ENCODE results near the gene NTM. TPM values are rescaled to one million over a fixed set of nuclear protein-coding genes. Genes with fewer than 3 reads are reported as not detected.

NTM gene
- total and polyA plus RNA-seq, 9 donors: 0.16 to 8.5 (median 0.55) TPM; not detected in 3

DNA sequence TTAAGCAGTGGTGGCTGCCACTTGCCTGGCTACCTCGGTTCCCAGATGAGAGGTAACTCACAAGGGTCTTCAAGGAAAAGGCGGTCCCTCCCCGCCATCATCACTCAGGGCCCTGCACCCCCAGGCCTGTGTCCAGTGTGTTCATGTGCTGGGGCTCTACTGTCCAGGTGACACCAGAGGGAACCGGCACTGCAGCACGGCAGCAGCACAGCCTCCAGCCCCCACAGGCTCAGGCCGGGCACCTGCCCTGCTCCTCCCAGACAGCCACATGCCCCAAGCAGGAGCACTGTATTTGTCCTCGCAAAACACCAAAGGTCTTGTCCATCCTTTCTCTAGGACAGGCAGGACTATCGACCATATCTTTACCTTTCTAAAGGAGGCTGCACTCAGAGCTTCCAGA lies 982.1 kb downstream of the NTM start:
- DNase-seq: no peak
- WGBS, 3 donors: 87 to 94% (median 91%) methylated on average over 8 of the region's 8 CpGs

DNA sequence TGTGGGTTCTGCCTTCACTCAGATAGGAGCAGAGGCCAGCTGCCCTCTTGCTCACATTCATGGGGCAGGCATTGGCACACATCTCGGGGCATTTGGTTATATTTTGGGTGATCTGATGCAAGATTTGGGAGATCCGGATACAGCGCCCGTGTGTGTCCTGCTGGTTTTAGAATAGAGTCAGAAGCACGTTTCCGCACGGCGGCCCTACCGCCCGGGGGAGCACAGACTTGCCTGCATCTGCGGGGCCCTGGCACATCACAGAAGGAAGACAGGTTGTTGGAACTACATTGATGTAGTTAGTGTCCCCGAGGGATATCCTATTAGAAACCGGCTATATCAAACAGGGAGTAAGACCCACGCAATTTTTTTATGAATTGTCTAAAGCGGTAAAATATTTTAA lies 982.8 kb downstream of the NTM start:
- no peak for DNase-seq
- intact Hi-C loops (cut with DNase I): no loop called here
- TF ChIP-seq POLR2A (IDR thresholded peaks at IDR 0.05): no peak
- no peak for TF ChIP-seq EP300 (IDR thresholded peaks at IDR 0.05)
- TF ChIP-seq, protein P1, sequence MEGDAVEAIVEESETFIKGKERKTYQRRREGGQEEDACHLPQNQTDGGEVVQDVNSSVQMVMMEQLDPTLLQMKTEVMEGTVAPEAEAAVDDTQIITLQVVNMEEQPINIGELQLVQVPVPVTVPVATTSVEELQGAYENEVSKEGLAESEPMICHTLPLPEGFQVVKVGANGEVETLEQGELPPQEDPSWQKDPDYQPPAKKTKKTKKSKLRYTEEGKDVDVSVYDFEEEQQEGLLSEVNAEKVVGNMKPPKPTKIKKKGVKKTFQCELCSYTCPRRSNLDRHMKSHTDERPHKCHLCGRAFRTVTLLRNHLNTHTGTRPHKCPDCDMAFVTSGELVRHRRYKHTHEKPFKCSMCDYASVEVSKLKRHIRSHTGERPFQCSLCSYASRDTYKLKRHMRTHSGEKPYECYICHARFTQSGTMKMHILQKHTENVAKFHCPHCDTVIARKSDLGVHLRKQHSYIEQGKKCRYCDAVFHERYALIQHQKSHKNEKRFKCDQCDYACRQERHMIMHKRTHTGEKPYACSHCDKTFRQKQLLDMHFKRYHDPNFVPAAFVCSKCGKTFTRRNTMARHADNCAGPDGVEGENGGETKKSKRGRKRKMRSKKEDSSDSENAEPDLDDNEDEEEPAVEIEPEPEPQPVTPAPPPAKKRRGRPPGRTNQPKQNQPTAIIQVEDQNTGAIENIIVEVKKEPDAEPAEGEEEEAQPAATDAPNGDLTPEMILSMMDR (IDR thresholded peaks at IDR 0.05): no peak
- no peaks in the 10 kb centered on the region for H3K4me1 ChIP-seq (ENCODE audit: insufficient read depth)
- no peaks in the 10 kb centered on the region for H3K36me3 ChIP-seq
- 84 to 90% (median 88%) methylated on average over 15 of the region's 15 CpGs for WGBS, 3 donors
- no peaks in the 10 kb centered on the region for H3K9me3 ChIP-seq
- no peaks in the 10 kb centered on the region for H3K27me3 ChIP-seq
- H3K4me3 ChIP-seq: no peak overlapping the region
- H3K27ac ChIP-seq: no peak overlapping the region

More for the DNA sequence above, 982.1 kb downstream of the NTM start:
- intact Hi-C loops (cut with DNase I): no loop called here
- no peaks in the 10 kb centered on the region for H3K4me1 ChIP-seq (ENCODE audit: insufficient read depth)
- H3K36me3 ChIP-seq: no peaks in the 10 kb centered on the region
- TF ChIP-seq EP300 (IDR thresholded peaks at IDR 0.05) (no peak), POLR2A (IDR thresholded peaks at IDR 0.05) (no peak)
- TF ChIP-seq, protein P1 (IDR thresholded peaks at IDR 0.05): no peak
- no peaks in the 10 kb centered on the region for H3K9me3 ChIP-seq
- no peak overlapping the region for H3K27ac ChIP-seq
- no peaks in the 10 kb centered on the region for H3K27me3 ChIP-seq
- H3K4me3 ChIP-seq: no peak overlapping the region

DNA sequence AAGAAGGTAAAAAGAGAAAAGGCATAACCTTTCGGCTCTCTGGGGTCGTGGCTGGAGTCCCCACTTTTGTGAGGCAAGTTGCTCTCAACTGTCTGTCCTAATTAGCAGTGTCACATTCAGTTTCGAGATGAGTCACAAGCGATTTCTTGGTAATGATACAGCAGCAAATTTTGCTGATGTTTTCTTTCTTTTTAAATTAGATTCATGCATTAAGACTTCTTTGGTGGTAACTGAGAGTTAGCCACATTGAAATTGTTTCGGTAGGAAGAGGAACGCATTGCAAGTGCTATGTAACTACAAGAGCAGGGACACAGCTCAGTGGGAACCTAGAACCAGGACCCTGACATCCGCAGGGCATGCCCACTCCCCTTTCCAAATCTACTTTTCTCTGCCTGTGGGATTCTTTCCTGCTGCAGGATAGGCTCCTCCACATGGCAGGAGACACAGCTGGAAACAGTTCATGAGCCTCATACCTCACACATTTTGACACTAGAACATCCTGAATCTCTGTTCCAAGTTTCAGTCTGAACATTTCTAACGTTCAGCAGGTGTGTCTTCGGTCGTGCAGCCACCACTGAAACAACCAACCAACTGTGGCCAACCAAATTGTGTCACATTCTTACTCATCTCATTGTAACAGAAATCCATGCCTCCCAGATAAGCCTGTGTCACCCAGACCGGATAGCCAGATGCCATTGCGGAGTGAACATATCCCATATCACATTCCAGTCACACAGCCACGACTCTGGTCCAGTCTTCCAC lies 987.6 kb downstream of the NTM start:
- no peaks in the 10 kb centered on the region for H3K9me3 ChIP-seq
- no peak for DNase-seq
- WGBS, 3 donors: 69 to 81% (median 75%) methylated on average over 13 of the region's 13 CpGs
- H3K36me3 ChIP-seq: no peaks in the 10 kb centered on the region
- no peaks in the 10 kb centered on the region for H3K4me1 ChIP-seq (ENCODE audit: insufficient read depth)
- intact Hi-C loops (cut with DNase I): no loop called here
- no peak overlapping the region for H3K4me3 ChIP-seq
- TF ChIP-seq, protein P1 (IDR thresholded peaks at IDR 0.05): no peak
- TF ChIP-seq EP300 (IDR thresholded peaks at IDR 0.05) (no peak), POLR2A (IDR thresholded peaks at IDR 0.05) (no peak)
- no peak overlapping the region for H3K27ac ChIP-seq
- H3K27me3 ChIP-seq: no peaks in the 10 kb centered on the region

DNA sequence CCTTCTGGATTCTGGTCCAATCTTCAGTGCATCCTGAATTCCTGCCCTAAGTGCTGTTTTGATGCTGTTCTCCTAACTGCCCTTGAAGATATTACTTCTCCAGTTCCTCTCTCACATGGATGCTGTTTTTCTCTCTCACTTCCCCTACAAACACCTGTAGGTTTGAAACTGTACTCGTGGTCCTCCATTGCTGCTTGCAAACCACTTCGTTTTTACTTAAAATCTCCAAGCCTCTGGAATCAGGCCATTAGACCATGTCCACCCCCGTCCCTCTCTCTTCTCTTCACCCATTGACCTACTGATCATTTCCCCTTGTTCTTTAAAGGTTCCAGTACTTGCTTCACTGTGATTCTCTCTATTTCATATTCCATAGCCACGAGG lies 988.1 kb downstream of the NTM start:
- Histone ChIP-seq H3K36me3 (no peaks in the 10 kb centered on the region), H3K27me3 (no peaks in the 10 kb centered on the region), H3K9me3 (no peaks in the 10 kb centered on the region), H3K4me3 (no peak overlapping the region), H3K27ac (no peak overlapping the region), H3K4me1 (ENCODE audit: insufficient read depth) (no peaks in the 10 kb centered on the region)
- no peak for TF ChIP-seq EP300 (IDR thresholded peaks at IDR 0.05)
- no peak for TF ChIP-seq POLR2A (IDR thresholded peaks at IDR 0.05)
- TF ChIP-seq, protein P1 (IDR thresholded peaks at IDR 0.05): no peak
- intact Hi-C loops (cut with DNase I): no loop called here
- 57 to 66% (median 59%) methylated on average over 4 of the region's 4 CpGs for WGBS, 3 donors
- DNase-seq: no peak
